K562 (cell line): ENCODE results near the gene KIAA2012.

Source experiments
- PHF21A ChIP-seq: fragments of 450-650 bp; IDR thresholded peaks from 2 replicates; pipeline ENCODE4 v1.6.1; 2017; ENCODE audit warnings: low read depth, borderline replicate concordance
- TF ChIP-seq, protein P1 (sequence below): fragments of 250-450 bp; sonication (Bioruptor Pico); IDR thresholded peaks from 2 replicates; pipeline ENCODE4 v1.4.0; 2020; ENCODE audit warnings: mild to moderate bottlenecking, moderate library complexity

DNA sequence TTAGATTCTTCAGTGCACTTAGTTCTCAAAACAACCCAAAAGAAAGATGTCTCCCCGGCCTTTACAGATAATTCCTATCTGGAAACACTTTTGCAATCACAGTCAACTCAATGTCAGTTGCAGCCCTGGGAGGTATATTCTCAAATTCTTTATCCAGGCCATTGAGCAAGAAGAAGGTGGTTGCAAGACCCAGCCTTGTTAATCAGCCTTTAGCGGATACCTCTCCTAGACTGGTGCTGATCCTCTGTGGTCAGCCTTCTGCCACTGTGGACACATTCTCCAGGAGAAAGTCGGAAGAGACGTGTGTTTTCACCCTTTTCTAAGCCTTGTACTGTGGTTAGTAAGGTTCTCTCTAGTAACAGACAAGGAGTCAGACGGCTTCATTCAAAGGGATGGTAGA is 47.2 kb upstream of the KIAA2012 start:
- no peak for TF ChIP-seq PHF21A
- TF ChIP-seq, protein P1, sequence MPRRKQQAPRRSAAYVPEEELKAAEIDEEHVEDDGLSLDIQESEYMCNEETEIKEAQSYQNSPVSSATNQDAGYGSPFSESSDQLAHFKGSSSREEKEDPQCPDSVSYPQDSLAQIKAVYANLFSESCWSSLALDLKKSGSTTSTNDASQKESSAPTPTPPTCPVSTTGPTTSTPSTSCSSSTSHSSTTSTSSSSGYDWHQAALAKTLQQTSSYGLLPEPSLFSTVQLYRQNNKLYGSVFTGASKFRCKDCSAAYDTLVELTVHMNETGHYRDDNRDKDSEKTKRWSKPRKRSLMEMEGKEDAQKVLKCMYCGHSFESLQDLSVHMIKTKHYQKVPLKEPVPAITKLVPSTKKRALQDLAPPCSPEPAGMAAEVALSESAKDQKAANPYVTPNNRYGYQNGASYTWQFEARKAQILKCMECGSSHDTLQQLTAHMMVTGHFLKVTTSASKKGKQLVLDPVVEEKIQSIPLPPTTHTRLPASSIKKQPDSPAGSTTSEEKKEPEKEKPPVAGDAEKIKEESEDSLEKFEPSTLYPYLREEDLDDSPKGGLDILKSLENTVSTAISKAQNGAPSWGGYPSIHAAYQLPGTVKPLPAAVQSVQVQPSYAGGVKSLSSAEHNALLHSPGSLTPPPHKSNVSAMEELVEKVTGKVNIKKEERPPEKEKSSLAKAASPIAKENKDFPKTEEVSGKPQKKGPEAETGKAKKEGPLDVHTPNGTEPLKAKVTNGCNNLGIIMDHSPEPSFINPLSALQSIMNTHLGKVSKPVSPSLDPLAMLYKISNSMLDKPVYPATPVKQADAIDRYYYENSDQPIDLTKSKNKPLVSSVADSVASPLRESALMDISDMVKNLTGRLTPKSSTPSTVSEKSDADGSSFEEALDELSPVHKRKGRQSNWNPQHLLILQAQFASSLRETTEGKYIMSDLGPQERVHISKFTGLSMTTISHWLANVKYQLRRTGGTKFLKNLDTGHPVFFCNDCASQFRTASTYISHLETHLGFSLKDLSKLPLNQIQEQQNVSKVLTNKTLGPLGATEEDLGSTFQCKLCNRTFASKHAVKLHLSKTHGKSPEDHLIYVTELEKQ (CRISPR knock-in tag) = no peak
